ENCODE measurements around the gene CYB5R4. TPM values are rescaled to one million over a fixed set of nuclear protein-coding genes. Genes with fewer than 3 reads are reported as not detected.

CYB5R4 gene
- total and polyA plus RNA-seq, 2 of the 13 experiments (the other 11 are each of a cell fraction or from before 2014, with no cell fraction given), result 5.3 to 26.1 TPM

- no TSS peak for BruUV-seq (replicated peaks)
- intact Hi-C loops (cut with micrococcal nuclease; ENCODE audit: unreplicated experiment) (no loop called here), in situ Hi-C loops (cut with HindIII; ENCODE audit: extremely low pct_ligation_motif_present, low pct_unique_long_range_greater_than_20kb) (no loop called here)
- ChIA-PET CTCF (ENCODE audit: low intra/inter-chr PET ratio, low total read pairs) (no interaction called here), POLR2A (no interaction called here)
- H3K4me1 ChIP-seq (ENCODE audit: insufficient read depth, low read length), result no peaks in the 10 kb centered on the region
- FAIRE-seq (no peak), DNase-seq (ENCODE audit: low spot score) (no peak), ATAC-seq (no peak)
- no peak overlapping the region for H3K27ac ChIP-seq (ENCODE audit: extremely low read length, insufficient read depth, low read length)
- H3K9me3 ChIP-seq (ENCODE audit: low read length), result no peaks in the 10 kb centered on the region
- H2AFZ ChIP-seq (ENCODE audit: low read length), result no peak overlapping the region
- WGBS (ENCODE audit: low lambda C conversion rate), result 0% methylated on average over 3 of the region's 3 CpGs
- H3K4me2 ChIP-seq (ENCODE audit: low read depth, low read length), result no peak overlapping the region
- no peak overlapping the region for H3K9ac ChIP-seq (ENCODE audit: insufficient read depth, low read depth, low read length)
- H3K4me3 ChIP-seq (replicated peaks in 1 of 3; ENCODE audit: insufficient read depth in 1 of 3, low read depth in 2 of 3, low read length in 3 of 3), result no peak overlapping the region
- no peaks in the 10 kb centered on the region for H4K20me1 ChIP-seq (ENCODE audit: insufficient read depth, low read length)
- no peaks in the 10 kb centered on the region; a peak in 1 of 5 replicates for H3K27me3 ChIP-seq (ENCODE audit: control insufficient read depth in 1 of 2, insufficient read depth in 2 of 2, low read length in 2 of 2)
- no peak for TF ChIP-seq TCF7L2 (IDR thresholded peaks at IDR 0.05; ENCODE audit: low read depth, low read length)
- no peak for TF ChIP-seq HBP1 (CRISPR knock-in tag; IDR thresholded peaks at IDR 0.05; ENCODE audit: low read depth)
- no peak for TF ChIP-seq DRAP1 (CRISPR knock-in tag; IDR thresholded peaks at IDR 0.05)
- TF ChIP-seq MXI1 (IDR thresholded peaks at IDR 0.05; ENCODE audit: borderline replicate concordance, low read depth, low read length), result no peak
- no peak for TF ChIP-seq SYNCRIP (IDR thresholded peaks at IDR 0.05; ENCODE audit: insufficient read depth, low read depth, low read length)
- no peak for TF ChIP-seq IRF1 (CRISPR knock-in tag; IDR thresholded peaks at IDR 0.05; ENCODE audit: low read depth)
- TF ChIP-seq GFI1 (CRISPR knock-in tag; IDR thresholded peaks at IDR 0.05; ENCODE audit: borderline replicate concordance), result no peak
- TF ChIP-seq TBX3 (IDR thresholded peaks at IDR 0.05; ENCODE audit: borderline replicate concordance), result no peak
- no peak for TF ChIP-seq PHF8 (CRISPR knock-in tag; IDR thresholded peaks at IDR 0.05)
- no peak for TF ChIP-seq RFX3 (CRISPR knock-in tag; IDR thresholded peaks at IDR 0.05)
- no peak for TF ChIP-seq MTERF4 (CRISPR knock-in tag; IDR thresholded peaks at IDR 0.05)
- no peak for TF ChIP-seq MIER2 (CRISPR knock-in tag; IDR thresholded peaks at IDR 0.05)
- no peak for TF ChIP-seq FOXA3 (CRISPR knock-in tag; IDR thresholded peaks at IDR 0.05)
- no peaks in the 10 kb centered on the region for H3K36me3 ChIP-seq (replicated peaks in 1 of 2; ENCODE audit: control insufficient read depth in 1 of 2, insufficient read depth in 2 of 2, low read length in 2 of 2)
- H3K79me2 ChIP-seq (ENCODE audit: insufficient read depth, low read length), result no peaks in the 10 kb centered on the region
These were observed 35.1 kb upstream of the CYB5R4 start for GRCh38 chr6:83824388-83824801.

Measured in HepG2 (cell line).